A549 (cell line): ENCODE results near the gene TTBK2. TPM values are rescaled to one million over a fixed set of nuclear protein-coding genes. Genes with fewer than 3 reads are reported as not detected.

Experiments
- ATAC-seq, 2 experiments: fragments of 200-7000 bp in 1 of 2; fragments of >200 bp in 1 of 2; cut with Nextera tagmentation in 1 of 2; cut with Tn5 transposase in 1 of 2; 3 replicates each; pipeline versions ENCODE4 v1.8.0 to v1.9.1; 2018 to 2020; ENCODE audit warnings: mild to moderate bottlenecking in 1 of 2, moderate library complexity in 1 of 2
- CTCF ChIA-PET: fragments of 300-600 bp; sonication (Branson Sonifier 250); formaldehyde crosslinking; extraction: SDS; loops from one replicate; lab custom pipeline; 2021; ENCODE audit warnings: antibody characterized with exemption, inconsistent platforms; lab: Yijun Ruan, JAX
- POLR2A ChIA-PET: fragments of 350-600 bp; formaldehyde crosslinking; extraction: SDS; loops from one replicate; lab custom pipeline; 2021; ENCODE audit warnings: antibody characterized with exemption, inconsistent platforms; lab: Yijun Ruan, JAX
- DNase-seq, 2 experiments: peaks; one replicate each; pipeline versions ENCODE4 v3.0.0 to v3.0.0-alpha.2; 2011 to 2016; ENCODE audit warnings: low read depth in 1 of 2, low spot score in 1 of 2
- FAIRE-seq: peaks from 2 replicates; lab custom pipeline; 2011; peaks lifted over from hg19 to GRCh38; lab: Jason Lieb, UNC
- H3K27ac ChIP-seq, 2 experiments: fragments of >200 bp; sonication (Bioruptor Twin); formaldehyde crosslinking; 3 replicates each; pipeline ENCODE4 v1.5.1; 2016 to 2017
- H3K4me1 ChIP-seq: fragments of >200 bp; sonication (Bioruptor Twin); formaldehyde crosslinking; 3 replicates; pipeline ENCODE4 v1.6.1; 2016
- H3K4me2 ChIP-seq: fragments of >200 bp; sonication (Bioruptor Twin); formaldehyde crosslinking; 3 replicates; pipeline ENCODE4 v1.6.1; 2016
- H3K4me3 ChIP-seq: fragments of >200 bp; sonication (Bioruptor Twin); formaldehyde crosslinking; 3 replicates; pipeline ENCODE4 v1.5.1; 2016
- H3K9me3 ChIP-seq: fragments of >200 bp; sonication (Bioruptor Twin); formaldehyde crosslinking; 3 replicates; pipeline ENCODE4 v1.6.1; 2016
- CHD4 ChIP-seq: fragments of 200-600 bp; sonication (generic); IDR thresholded peaks from 2 replicates; pipeline ENCODE4 v1.6.1; 2016; ENCODE audit warnings: antibody characterized with exemption, mild to moderate bottlenecking, borderline replicate concordance
- CTCF ChIP-seq: fragments of >200 bp; sonication (Bioruptor Twin); formaldehyde crosslinking; IDR thresholded peaks from 3 replicates; pipeline ENCODE4 v1.5.1; 2016
- ELK1 ChIP-seq: fragments of 150-350 bp; IDR thresholded peaks from 2 replicates; pipeline ENCODE4 v1.6.1; 2014; ENCODE audit warnings: low read depth, mild to moderate bottlenecking, low read length
- FOSL2 ChIP-seq, 2 experiments: fragments of 450-650 bp in 1 of 2; fragments of >200 bp in 1 of 2; sonication (Bioruptor Twin) in 1 of 2; formaldehyde crosslinking; IDR thresholded peaks; 2 replicates each; pipeline versions ENCODE4 v1.5.0 to v1.6.1; 2016 to 2020; ENCODE audit warnings: mild to moderate bottlenecking in 1 of 2, moderate library complexity in 1 of 2
- FOXS1 ChIP-seq: fragments of 250-450 bp; sonication (Bioruptor Pico); IDR thresholded peaks from 2 replicates; pipeline ENCODE4 v1.5.0; 2020; ENCODE audit warnings: mild to moderate bottlenecking, moderate library complexity
- GATA3 ChIP-seq: IDR thresholded peaks from 2 replicates; pipeline ENCODE4 v1.6.1; 2012; ENCODE audit warnings: borderline replicate concordance
- HDAC2 ChIP-seq: fragments of 200-600 bp; sonication (generic); IDR thresholded peaks from 2 replicates; pipeline ENCODE4 v1.6.1; 2016
- HMGXB4 ChIP-seq: fragments of 250-450 bp; sonication (Bioruptor Pico); IDR thresholded peaks from 2 replicates; pipeline ENCODE4 v1.5.0; 2021; ENCODE audit warnings: mild to moderate bottlenecking, moderate library complexity, borderline replicate concordance
- HOXA7 ChIP-seq: fragments of 250-450 bp; sonication (Bioruptor Pico); IDR thresholded peaks from 2 replicates; pipeline ENCODE4 v1.5.0; 2020; ENCODE audit warnings: mild to moderate bottlenecking, moderate library complexity
- HOXB13 ChIP-seq: fragments of 250-450 bp; sonication (Bioruptor Pico); IDR thresholded peaks from 2 replicates; pipeline ENCODE4 v1.5.0; 2020; ENCODE audit warnings: low read depth, mild to moderate bottlenecking, moderate library complexity
- HOXB5 ChIP-seq: fragments of 250-450 bp; sonication (Bioruptor Pico); IDR thresholded peaks from 2 replicates; pipeline ENCODE4 v1.5.0; 2020; ENCODE audit warnings: mild to moderate bottlenecking, moderate library complexity
- KDM1A ChIP-seq: fragments of 200-600 bp; sonication (generic); IDR thresholded peaks from 2 replicates; pipeline ENCODE4 v1.6.1; 2016; ENCODE audit warnings: low read depth, mild to moderate bottlenecking
- MAZ ChIP-seq: fragments of 150-350 bp; IDR thresholded peaks from 2 replicates; pipeline ENCODE4 v1.6.1; 2014; ENCODE audit warnings: antibody characterized with exemption, low read depth, low read length, borderline replicate concordance
- MYC ChIP-seq: IDR thresholded peaks from 2 replicates; pipeline ENCODE4 v1.6.1; 2012; ENCODE audit warnings: mild to moderate bottlenecking, inconsistent platforms, low read length, improper control_type of control experiment, borderline replicate concordance
- NFE2L2 ChIP-seq: fragments of 150-350 bp; conservative IDR thresholded peaks from 2 replicates; pipeline ENCODE4 v1.6.1; 2014; ENCODE audit warnings: low read length
- PBX3 ChIP-seq: IDR thresholded peaks from 2 replicates; pipeline ENCODE4 v1.6.1; 2012
- POLR2AphosphoS2 ChIP-seq: conservative IDR thresholded peaks from 2 replicates; pipeline ENCODE4 v1.6.1; 2012; ENCODE audit warnings: low read length, improper control_type of control experiment, inconsistent platforms
- RAD21 ChIP-seq, 2 experiments: fragments of >200 bp in 1 of 2; sonication (Bioruptor Twin) in 1 of 2; formaldehyde crosslinking in 1 of 2; IDR thresholded peaks in 1 of 2; conservative IDR thresholded peaks in 1 of 2; 2 replicates in 1 of 2; 3 replicates in 1 of 2; pipeline ENCODE4 v1.6.1; 2012 to 2018; ENCODE audit warnings: inconsistent platforms in 1 of 2
- SREBF2 ChIP-seq: fragments of 450-650 bp; IDR thresholded peaks from 2 replicates; pipeline ENCODE4 v1.6.1; 2014; ENCODE audit warnings: mild to moderate bottlenecking, moderate library complexity
- TFCP2L1 ChIP-seq: fragments of 250-450 bp; sonication (Bioruptor Pico); IDR thresholded peaks from 2 replicates; pipeline ENCODE4 v1.5.0; 2021; ENCODE audit warnings: mild to moderate bottlenecking
- ZC3H11A ChIP-seq: fragments of 450-650 bp; IDR thresholded peaks from 2 replicates; pipeline ENCODE4 v1.6.1; 2014; ENCODE audit warnings: antibody characterized with exemption, mild to moderate bottlenecking
- WGBS: methylation state at CpG from one replicate; pipeline ENCODE4 v1.1.6; 2017; ENCODE audit errors: missing lambda C conversion rate; 5-methylcytosine and 5-hydroxymethylcytosine counted together
- polyA plus RNA-seq, 4 experiments: library from polyadenylated mRNA; depleted of rRNA in 3 of 4; stranded (reverse); fragments of >200 nt; fragmentation: RNase III in 1 of 4; extraction: RNeasy Plus Mini Kit Qiagen cat#74134 plus additional on column Dnase treatment in 1 of 4; gene quantifications; 2 replicates in 3 of 4; 3 replicates in 1 of 4; pipeline ENCODE4 v1.2.3, GENCODE V29; 2011 to 2017
- TF ChIP-seq, protein P1 (sequence below): fragments of >200 bp; sonication (Bioruptor Twin); formaldehyde crosslinking; IDR thresholded peaks from 2 replicates; pipeline ENCODE4 v1.6.1; 2016

Gene TTBK2
- polyA plus RNA-seq, 2 of the 4 experiments (the other 2 are of a cell fraction) = 2.3 to 5.6 TPM

GRCh38 chr15:42854576-42854975, 66.0 kb downstream of the TTBK2 start (continued):
- TF ChIP-seq MAZ (no peak), HOXB5 (CRISPR knock-in tag) (no peak), HOXA7 (CRISPR knock-in tag) (no peak)

GRCh38 chr15:42849836-42850235, 70.7 kb downstream of the TTBK2 start:
- no peak overlapping the region for H3K4me2 ChIP-seq
- peaks cover 5% of the 10 kb centered on the region; the same call in 2 of the 3 replicates for H3K4me1 ChIP-seq
- H3K27ac ChIP-seq = no peak overlapping the region
- H3K9me3 ChIP-seq = no peaks in the 10 kb centered on the region
- no peak overlapping the region for H3K4me3 ChIP-seq
- DNase-seq (no peak), FAIRE-seq (no peak), ATAC-seq (no peak)
- POLR2A ChIA-PET = no interaction called here
- WGBS = 77% methylated on average over 2 of the region's 2 CpGs
- CTCF ChIA-PET = no interaction called here
- TF ChIP-seq HMGXB4 (CRISPR knock-in tag) = no peak
- no peak for TF ChIP-seq GATA3
- no peak for TF ChIP-seq POLR2AphosphoS2

DNA sequence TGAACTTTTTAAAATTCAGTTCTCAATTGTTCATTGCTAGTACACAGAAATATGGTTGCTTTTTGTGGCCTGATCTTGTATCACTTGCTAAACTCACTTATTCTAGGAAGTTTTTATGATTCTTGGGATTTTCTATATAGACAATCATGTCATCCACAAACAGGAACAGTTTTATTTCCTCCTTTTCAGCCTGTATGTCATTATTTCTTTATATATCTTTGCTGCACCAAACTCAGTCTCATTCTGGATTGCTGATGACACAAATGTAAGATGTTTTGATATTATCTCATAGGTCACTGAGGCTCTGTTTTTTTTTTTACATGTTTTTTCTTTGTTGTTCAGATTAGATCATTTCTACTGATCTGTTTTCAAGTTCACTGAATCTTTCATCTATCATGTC, 71.7 kb downstream of the TTBK2 start:
- Histone ChIP-seq H3K4me1 (peaks cover 5% of the 10 kb centered on the region; the same call in 2 of the 3 replicates), H3K27ac (no peak overlapping the region), H3K4me3 (no peak overlapping the region), H3K4me2 (no peak overlapping the region), H3K9me3 (peaks cover 5% of the 10 kb centered on the region; the same call in 1 of the 3 replicates)
- DNase-seq (no peak), FAIRE-seq (no peak), ATAC-seq (no peak)
- CTCF ChIA-PET = no interaction called here
- POLR2A ChIA-PET = no interaction called here
- TF ChIP-seq KDM1A (no peak), HDAC2 (no peak), FOXS1 (no peak), FOSL2 (IDR thresholded peaks at IDR 0.05) (no peak), FOSL2 (CRISPR knock-in tag; IDR thresholded peaks at IDR 0.05) (no peak), GATA3 (no peak), ELK1 (no peak), MYC (no peak), RAD21 (conservative IDR thresholded peaks at IDR 0.05 in 1 of 2, IDR thresholded peaks at IDR 0.05 in 1 of 2) (no peak), CTCF (no peak), SREBF2 (no peak), CHD4 (no peak), MAZ (no peak), PBX3 (no peak), NFE2L2 (no peak), HOXB13 (CRISPR knock-in tag) (no peak), ZC3H11A (no peak), TFCP2L1 (CRISPR knock-in tag) (no peak)
- TF ChIP-seq, protein P1, sequence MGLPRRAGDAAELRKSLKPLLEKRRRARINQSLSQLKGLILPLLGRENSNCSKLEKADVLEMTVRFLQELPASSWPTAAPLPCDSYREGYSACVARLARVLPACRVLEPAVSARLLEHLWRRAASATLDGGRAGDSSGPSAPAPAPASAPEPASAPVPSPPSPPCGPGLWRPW = no peak
